Endothelial cell of hepatic sinusoid (primary cell): ENCODE measurements around the gene FAM107B.
"Not testable (repeated sequence)": the region's sequence is repeated elsewhere in the genome, so short reads cannot be mapped to it uniquely, and the experiment has no call there.

Experiments used
- in situ Hi-C: cut with HindIII; loops from 2 replicates; pipeline ENCODE4 v1.10.0; 2017; ENCODE audit warnings: low sequenced_read_pairs

Gene FAM107B

GRCh38 chr10:14667280-14667679 lies 107.4 kb downstream of the FAM107B start:
- in situ Hi-C loops: no loop called here

GRCh38 chr10:14665865-14666857 lies 108.5 kb downstream of the FAM107B start:
- in situ Hi-C loops: no loop called here

GRCh38 chr10:14665304-14665703 lies 109.4 kb downstream of the FAM107B start:
- in situ Hi-C loops: no loop called here

- in situ Hi-C loops: no loop called here
These were observed 110.4 kb downstream of the FAM107B start for GRCh38 chr10:14664345-14664744.

GRCh38 chr10:14661818-14662217 lies 112.9 kb downstream of the FAM107B start:
- in situ Hi-C loops: no loop called here

- in situ Hi-C loops: no loop called here
These were observed 113.9 kb downstream of the FAM107B start for GRCh38 chr10:14660831-14661230.

GRCh38 chr10:14659626-14660196 lies 115.0 kb downstream of the FAM107B start:
- in situ Hi-C loops: no loop called here

- in situ Hi-C loops: not testable (repeated sequence)
These were observed 115.6 kb downstream of the FAM107B start for GRCh38 chr10:14659137-14659536.

- in situ Hi-C loops: no loop called here
These were observed 116.2 kb downstream of the FAM107B start for GRCh38 chr10:14658331-14659127.

- in situ Hi-C loops: no loop called here
These were observed 118.5 kb downstream of the FAM107B start for GRCh38 chr10:14656052-14656730.

- in situ Hi-C loops: no loop called here
These were observed 119.8 kb downstream of the FAM107B start for GRCh38 chr10:14654821-14655382.

- in situ Hi-C loops: no loop called here
These were observed 121.2 kb downstream of the FAM107B start for GRCh38 chr10:14653271-14654161.

GRCh38 chr10:14652816-14653215 lies 121.9 kb downstream of the FAM107B start:
- in situ Hi-C loops: no loop called here

- in situ Hi-C loops: no loop called here
These were observed 122.6 kb downstream of the FAM107B start for GRCh38 chr10:14652067-14652466.

- in situ Hi-C loops: loop anchor here (5.0 kb wide), 1 partner anchor 48 kb away; no protein-coding TSS in a partner anchor
These were observed 125.0 kb downstream of the FAM107B start for GRCh38 chr10:14649739-14650138.

- in situ Hi-C loops: loop anchor here (5.0 kb wide), 1 partner anchor 48 kb away; no protein-coding TSS in a partner anchor
These were observed 125.8 kb downstream of the FAM107B start for GRCh38 chr10:14648946-14649345.

GRCh38 chr10:14648005-14648765 lies 126.5 kb downstream of the FAM107B start:
- in situ Hi-C loops: loop anchor here (5.0 kb wide), 1 partner anchor 49 kb away; no protein-coding TSS in a partner anchor

GRCh38 chr10:14645239-14645960 lies 129.3 kb downstream of the FAM107B start:
- in situ Hi-C loops: loop anchor here (5.0 kb wide), 1 partner anchor 52 kb away; no protein-coding TSS in a partner anchor
